Suppressor macrophage treated with lipopolysaccharide for 1 hour (primary cell): ENCODE results near the gene GNAL.
"Not testable (repeated sequence)": the region's sequence is repeated elsewhere in the genome, so short reads cannot be mapped to it uniquely, and the experiment has no call there.

Experiments
- DNase-seq, 3 donors: peaks; one replicate each; pipeline ENCODE4 v3.0.0-alpha.2; 2020 to 2022

GNAL gene

DNA sequence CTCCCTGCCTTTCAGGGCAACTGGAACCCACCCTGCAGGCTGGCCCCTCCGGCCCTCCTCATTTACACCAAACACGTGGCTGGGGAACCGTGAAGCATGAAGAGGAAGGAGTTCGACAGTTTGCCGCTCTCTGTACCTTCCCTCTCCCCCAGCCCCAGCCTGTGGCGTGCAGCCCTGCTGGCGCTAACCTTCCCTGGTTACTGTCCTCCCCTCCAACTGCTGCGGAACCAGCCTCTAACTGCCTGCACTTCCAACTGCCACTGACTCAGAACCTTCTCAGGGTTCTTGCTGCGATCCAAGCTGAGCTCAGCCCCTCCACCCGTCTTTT is 19.2 kb upstream of the GNAL start:
- no peak for DNase-seq

DNA sequence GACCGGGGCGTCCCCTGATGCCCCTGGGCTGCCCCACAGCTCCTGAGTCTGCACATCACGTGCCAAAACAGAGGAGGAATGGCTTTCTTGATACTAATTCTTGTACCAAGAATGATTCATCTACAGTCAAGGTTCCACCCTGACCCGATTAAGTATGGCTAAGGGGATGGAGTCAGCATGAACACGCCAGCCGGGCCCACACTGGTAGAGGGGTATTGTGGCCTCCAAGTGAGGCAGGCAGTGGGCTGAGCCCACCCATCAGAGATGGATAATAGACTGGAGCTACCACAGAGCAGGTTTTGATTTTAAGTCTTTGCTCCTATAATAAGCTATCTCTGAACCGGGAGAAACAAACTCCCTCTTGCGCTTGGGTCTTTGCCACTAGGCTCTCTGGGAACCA is 17.9 kb upstream of the GNAL start:
- no peak for DNase-seq

DNA sequence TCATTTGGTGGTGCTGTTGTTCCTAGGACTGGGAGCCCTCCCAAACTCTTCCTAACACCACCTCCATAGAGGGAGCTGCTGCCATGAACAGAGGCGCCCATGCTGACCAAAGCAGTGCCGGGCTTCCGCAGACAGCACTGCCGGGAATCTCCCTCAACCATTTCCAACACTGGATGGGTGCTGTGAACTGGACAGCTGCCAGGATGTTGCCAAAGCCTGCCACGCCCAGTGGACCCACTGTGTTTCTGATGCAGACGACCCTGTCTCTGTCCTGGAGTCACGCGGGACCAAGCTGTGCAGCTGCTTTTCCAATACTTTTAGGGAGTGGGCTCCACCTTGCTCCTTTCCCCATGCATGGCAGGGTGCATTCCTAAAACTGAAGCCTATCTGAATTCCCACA is 16.9 kb upstream of the GNAL start:
- DNase-seq, result no peak

DNA sequence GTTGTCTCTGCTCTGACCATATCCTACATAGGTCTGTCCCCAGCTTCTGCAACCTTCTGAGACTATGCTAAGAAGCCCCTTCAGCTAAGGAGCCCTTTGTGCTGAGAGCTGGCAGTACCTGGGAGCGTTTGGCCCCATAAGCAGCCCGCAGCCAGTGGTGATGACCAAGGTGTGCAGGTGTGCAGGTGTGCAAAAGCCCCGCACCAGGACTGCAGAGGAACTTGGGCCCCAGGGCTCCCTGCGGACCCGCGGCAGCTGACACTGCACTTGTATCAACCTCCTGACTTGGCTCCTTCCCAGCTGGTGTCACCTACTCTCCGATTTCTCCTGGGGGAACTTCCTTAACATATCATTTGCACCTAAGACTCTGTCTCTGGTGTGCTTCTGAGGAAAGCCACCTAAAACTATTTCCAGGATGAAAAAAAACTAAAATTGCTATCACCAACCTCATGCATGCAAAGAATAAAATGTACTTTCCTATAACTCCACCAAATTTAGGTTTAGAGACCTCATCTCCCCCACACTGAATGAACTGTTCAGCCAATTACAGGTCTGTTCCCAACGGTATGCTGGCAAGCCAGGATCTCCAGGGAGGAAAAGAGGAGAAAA is 16.1 kb upstream of the GNAL start:
- no peak for DNase-seq

DNA sequence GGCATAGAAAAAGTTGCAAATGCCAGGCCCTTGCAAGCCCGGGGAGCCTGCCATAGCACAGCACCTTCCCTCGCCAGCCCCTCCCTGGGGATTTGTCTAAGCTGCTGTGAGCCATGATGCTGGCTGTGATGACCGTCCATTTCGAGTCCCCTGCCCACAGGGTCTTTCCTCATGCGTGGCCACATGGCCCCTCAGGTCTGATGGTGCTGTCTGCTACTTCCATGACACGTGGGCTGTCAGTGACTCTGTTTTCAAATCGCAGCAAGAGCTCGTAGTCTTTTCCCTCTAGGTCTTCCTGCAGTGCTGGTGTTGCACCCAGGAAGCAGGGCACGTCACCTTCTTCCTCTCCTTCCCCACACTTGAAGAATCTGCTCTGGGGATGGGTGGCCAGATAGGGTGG is 15.5 kb upstream of the GNAL start:
- no peak for DNase-seq

GRCh38 chr18:11674119-11674518 is 14.9 kb upstream of the GNAL start:
- no peak for DNase-seq

GRCh38 chr18:11676386-11676785 is 12.7 kb upstream of the GNAL start:
- DNase-seq, result no peak

GRCh38 chr18:11676867-11677266 is 12.2 kb upstream of the GNAL start:
- no peak for DNase-seq

DNA sequence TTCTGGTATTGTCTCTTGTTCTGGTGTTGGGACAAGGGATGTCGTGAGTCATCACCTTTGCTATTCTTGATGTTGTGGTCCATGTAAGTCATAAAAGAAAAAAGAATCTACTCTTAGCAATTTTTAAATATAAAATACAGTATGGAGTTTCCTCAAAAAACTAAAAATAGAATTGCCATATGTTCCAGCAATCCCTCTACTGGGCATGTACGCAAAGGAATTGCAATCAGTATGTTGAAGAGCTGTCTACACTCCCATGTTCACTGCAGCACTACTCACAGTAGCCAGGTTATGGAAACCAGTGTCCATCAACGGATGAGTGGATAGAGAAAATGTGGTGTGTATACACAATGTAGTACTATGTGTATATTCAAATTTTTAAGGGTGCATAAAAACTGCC is 10.9 kb upstream of the GNAL start:
- DNase-seq, result no peak

DNA sequence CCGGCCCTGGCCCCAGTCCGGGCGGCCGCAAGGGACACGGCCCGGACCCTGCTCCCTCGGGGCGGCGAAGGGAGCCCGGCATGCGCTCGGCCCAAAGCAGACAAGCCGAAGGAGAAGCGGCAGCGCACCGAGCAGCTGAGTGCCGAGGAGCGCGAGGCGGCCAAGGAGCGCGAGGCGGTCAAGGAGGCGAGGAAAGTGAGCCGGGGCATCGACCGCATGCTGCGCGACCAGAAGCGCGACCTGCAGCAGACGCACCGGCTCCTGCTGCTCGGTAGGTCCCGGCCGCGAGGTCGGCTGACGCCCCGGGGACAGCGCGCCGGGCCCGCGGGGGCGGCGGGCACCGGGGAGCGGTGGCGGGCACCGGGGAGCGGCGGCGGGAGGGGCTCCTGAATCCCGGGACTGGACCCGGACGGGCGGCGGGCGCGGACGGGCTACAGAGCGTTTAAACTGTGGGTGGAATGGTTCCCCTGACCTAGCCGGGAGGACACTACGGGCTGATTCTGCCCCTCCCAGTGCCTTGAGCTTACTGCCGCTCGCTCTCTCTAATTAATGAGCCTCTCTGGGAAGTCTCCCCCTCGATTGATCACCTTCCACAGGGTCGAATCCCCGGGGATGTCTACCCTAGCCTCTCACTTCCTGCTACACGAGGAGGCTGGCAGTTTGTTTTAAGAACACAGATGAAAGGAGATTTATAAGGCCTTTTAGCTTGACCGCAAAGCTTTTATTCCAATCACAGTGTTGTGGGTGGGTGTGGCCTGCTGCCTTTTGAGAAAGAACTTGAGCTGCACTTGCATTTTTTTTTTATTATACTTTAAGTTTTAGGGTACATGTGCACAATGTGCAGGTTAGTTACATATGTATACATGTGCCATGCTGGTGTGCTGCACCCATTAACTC is 853 bp downstream of the GNAL start:
- peak in 2 of 3 donors; percentile 19 to 46 for DNase-seq

GRCh38 chr18:11690660-11691059 is 1.6 kb downstream of the GNAL start:
- DNase-seq, result not testable (repeated sequence)

GRCh38 chr18:11695736-11696135 is 6.7 kb downstream of the GNAL start:
- no peak for DNase-seq

GRCh38 chr18:11696451-11696850 is 7.4 kb downstream of the GNAL start:
- DNase-seq, result no peak

- no peak for DNase-seq
Observed at GRCh38 chr18:11700876-11701275, 11.8 kb downstream of the GNAL start.

DNA sequence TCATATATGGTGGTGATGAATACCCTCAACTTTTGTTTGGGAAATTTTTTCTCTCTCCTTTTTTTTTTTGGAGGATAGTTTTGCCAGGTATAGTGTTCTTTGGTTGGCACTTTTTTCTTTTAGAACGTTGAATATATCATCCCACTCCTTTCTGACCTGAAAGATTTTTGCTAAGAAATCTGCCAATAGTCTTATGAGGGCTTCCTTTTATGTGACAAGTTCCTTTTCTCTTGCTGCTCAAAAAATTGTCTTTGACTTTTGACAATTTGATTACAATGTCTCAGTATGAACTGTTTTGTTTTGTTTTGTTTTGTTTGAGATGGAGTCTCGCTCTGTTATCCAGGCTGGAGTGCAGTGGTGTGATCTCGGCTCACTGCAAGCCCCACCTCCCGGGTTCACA is 21.5 kb downstream of the GNAL start:
- no peak for DNase-seq

- no peak for DNase-seq
Observed at GRCh38 chr18:11713756-11714155, 24.7 kb downstream of the GNAL start.

- no peak for DNase-seq
Observed at GRCh38 chr18:11714244-11714918, 25.3 kb downstream of the GNAL start.

GRCh38 chr18:11716767-11717315 is 27.8 kb downstream of the GNAL start:
- DNase-seq, result not testable (repeated sequence)

GRCh38 chr18:11719050-11719449 is 30.0 kb downstream of the GNAL start:
- DNase-seq, result no peak

- DNase-seq, result no peak
Observed at GRCh38 chr18:11719621-11720020, 30.6 kb downstream of the GNAL start.

DNA sequence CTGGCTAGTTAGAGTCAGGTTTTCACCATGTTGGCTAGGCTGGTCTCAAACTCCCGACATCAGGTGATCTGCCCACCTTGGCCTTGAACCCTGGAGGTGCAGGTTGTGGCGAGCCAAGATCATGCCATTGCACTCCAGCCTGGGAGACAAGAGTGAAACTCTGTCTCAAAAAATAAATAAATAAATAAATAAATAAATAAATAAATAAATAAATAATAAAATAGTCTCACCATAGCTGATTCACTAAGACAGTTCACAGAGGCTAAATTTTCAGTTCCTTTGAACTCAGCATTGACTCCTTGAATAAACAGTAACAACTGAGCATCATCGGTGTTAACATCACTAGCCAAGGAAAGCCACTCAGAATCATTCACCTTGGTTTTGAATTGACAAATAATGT is 32.7 kb downstream of the GNAL start:
- no peak for DNase-seq

DNA sequence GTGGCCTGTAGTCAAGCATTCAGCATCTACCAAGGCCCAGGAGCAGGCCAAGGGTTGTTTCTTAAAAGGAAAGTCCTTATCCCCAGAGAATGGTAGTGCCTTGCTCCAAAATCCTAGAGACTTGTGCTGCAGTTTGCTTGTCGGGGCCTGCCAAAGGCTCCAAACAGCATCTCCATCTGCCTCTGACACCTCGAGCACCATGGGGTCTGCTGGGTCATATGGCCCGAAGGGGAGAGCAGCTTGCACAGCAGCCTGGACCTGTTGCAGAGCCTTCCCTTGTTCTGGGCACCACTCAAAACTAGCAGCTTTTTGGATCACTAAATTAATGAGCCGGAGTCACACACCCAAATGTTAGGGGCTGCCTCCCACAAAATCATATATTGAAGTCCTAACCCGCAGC is 35.7 kb downstream of the GNAL start:
- DNase-seq, result no peak

GRCh38 chr18:11726556-11726955 is 37.5 kb downstream of the GNAL start:
- no peak for DNase-seq

DNA sequence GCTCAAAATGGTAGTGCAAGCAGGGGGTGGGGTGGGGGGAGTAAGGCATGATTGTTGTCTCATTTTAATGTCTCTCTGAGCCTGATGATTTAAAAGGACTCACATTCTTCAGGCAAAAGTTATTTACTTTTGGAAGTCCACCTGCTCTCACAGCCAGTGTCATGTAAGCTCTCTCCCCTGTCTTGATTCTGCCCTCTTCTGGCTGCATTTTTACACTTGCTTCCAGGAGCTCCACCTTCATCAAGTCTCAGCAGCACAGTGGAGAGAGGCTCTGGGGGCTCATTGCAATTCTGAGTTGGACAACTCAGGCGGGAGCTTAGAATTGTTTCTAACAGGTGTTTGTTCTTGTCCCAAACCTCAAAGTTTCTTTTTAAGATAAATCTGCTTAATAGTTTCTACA is 39.2 kb downstream of the GNAL start:
- no peak for DNase-seq
